Urothelium cell line (cell line): ENCODE results near the gene BTNL3.
"Not testable (repeated sequence)": the region's sequence is repeated elsewhere in the genome, so short reads cannot be mapped to it uniquely, and the experiment has no call there.

Experiments
- DNase-seq: peaks from one replicate; pipeline ENCODE4 v3.0.0; 2011; ENCODE audit warnings: low spot score, mixed read lengths
- FAIRE-seq: peaks from 2 replicates; lab custom pipeline; 2011; peaks lifted over from hg19 to GRCh38; lab: Jason Lieb, UNC

Gene BTNL3

GRCh38 chr5:180988592-180988991 is at the start of gene BTNL3:
Gene BTNL3, plus strand, starts transcription at chr5:180988846. Its CDS starts 183 bp downstream, at chr5:180989029.
- DNase-seq (no peak), FAIRE-seq (no peak)

- FAIRE-seq (no peak), DNase-seq (peak; percentile 51)
These were observed 38.2 kb upstream of the BTNL3 start for GRCh38 chr5:180950291-180950949.

- no peak for FAIRE-seq
- no peak for DNase-seq
These were observed 29.0 kb upstream of the BTNL3 start for GRCh38 chr5:180959661-180960060.

GRCh38 chr5:180960209-180960608 is 28.4 kb upstream of the BTNL3 start:
- FAIRE-seq: no peak

GRCh38 chr5:180969406-180969805 is 19.2 kb upstream of the BTNL3 start:
- FAIRE-seq (no peak), DNase-seq (no peak)

More at GRCh38 chr5:180960209-180960608, 28.4 kb upstream of the BTNL3 start:
- peak; percentile 12 for DNase-seq

- no peak for FAIRE-seq
- DNase-seq: no peak
These were observed 18.3 kb upstream of the BTNL3 start for GRCh38 chr5:180970336-180970735.

GRCh38 chr5:180970875-180971274 is 17.8 kb upstream of the BTNL3 start:
- DNase-seq: no peak
- FAIRE-seq: no peak

GRCh38 chr5:180974612-180975315 is 13.9 kb upstream of the BTNL3 start:
- DNase-seq: no peak
- no peak for FAIRE-seq

GRCh38 chr5:180975338-180975737 is 13.3 kb upstream of the BTNL3 start:
- no peak for FAIRE-seq
- DNase-seq: no peak

- peak; percentile 26 for DNase-seq
- no peak for FAIRE-seq
These were observed 12.1 kb upstream of the BTNL3 start for GRCh38 chr5:180976518-180976917.

GRCh38 chr5:180977852-180978251 is 10.8 kb upstream of the BTNL3 start:
- FAIRE-seq (no peak), DNase-seq (no peak)

- FAIRE-seq (no peak), DNase-seq (no peak)
These were observed 6.5 kb upstream of the BTNL3 start for GRCh38 chr5:180982008-180982741.

GRCh38 chr5:180988016-180988415 is 630 bp upstream of the BTNL3 start:
- DNase-seq (no peak), FAIRE-seq (no peak)

- DNase-seq: no peak
- FAIRE-seq: no peak
These were observed 1.6 kb downstream of the BTNL3 start for GRCh38 chr5:180990086-180990881.

GRCh38 chr5:180990882-180991242 is 2.2 kb downstream of the BTNL3 start:
- FAIRE-seq: no peak

GRCh38 chr5:181001947-181002346 is 13.3 kb downstream of the BTNL3 start:
- DNase-seq (no peak), FAIRE-seq (no peak)

More at GRCh38 chr5:180990882-180991242, 2.2 kb downstream of the BTNL3 start:
- no peak for DNase-seq

GRCh38 chr5:181005791-181006190 is 17.1 kb downstream of the BTNL3 start:
- no peak for FAIRE-seq
- no peak for DNase-seq

GRCh38 chr5:181008136-181008535 is 19.5 kb downstream of the BTNL3 start:
- no peak for FAIRE-seq
- DNase-seq: no peak

- FAIRE-seq, DNase-seq: not testable (repeated sequence)
These were observed 21.4 kb downstream of the BTNL3 start for GRCh38 chr5:181010018-181010417.

- FAIRE-seq, DNase-seq: not testable (repeated sequence)
These were observed 26.0 kb downstream of the BTNL3 start for GRCh38 chr5:181014654-181015053.

GRCh38 chr5:181017448-181017847 is 28.8 kb downstream of the BTNL3 start:
- not testable (repeated sequence) for DNase-seq, FAIRE-seq
